ENCODE data around the gene SCAANT1. TPM values are rescaled to one million over a fixed set of nuclear protein-coding genes. Genes with fewer than 3 reads are reported as not detected.

The SCAANT1 gene
- total and polyA plus RNA-seq, 2 of the 8 experiments (the other 6 are each of a cell fraction or from before 2014, with no cell fraction given), result not detected

GRCh38 chr3:63960048-63960711, 48.0 kb upstream of the SCAANT1 start (continued):
- TF ChIP-seq POLR2AphosphoS5 (IDR thresholded peaks at IDR 0.05; ENCODE audit: low read depth, low read length), result no peak
- TF ChIP-seq NANOG (IDR thresholded peaks at IDR 0.05; ENCODE audit: insufficient read depth, low read depth, low read length, poor library complexity, severe bottlenecking), result no peak
- no peak for TF ChIP-seq KDM1A (IDR thresholded peaks at IDR 0.05; ENCODE audit: borderline replicate concordance, low read length)
- TF ChIP-seq EZH2 (IDR thresholded peaks at IDR 0.05; ENCODE audit: low read depth, low read length, severe bottlenecking), result no peak
- no peak for TF ChIP-seq SP2 (IDR thresholded peaks at IDR 0.05; ENCODE audit: low read length)
- TF ChIP-seq GABPA (IDR thresholded peaks at IDR 0.05; ENCODE audit: borderline replicate concordance, insufficient read depth, low read length), result no peak
- no peak for TF ChIP-seq PHF8 (conservative IDR thresholded peaks at IDR 0.05; ENCODE audit: low read depth, low read length)
- no peak for TF ChIP-seq TBP (IDR thresholded peaks at IDR 0.05; ENCODE audit: low read depth, low read length)
